T-helper 1 cell treated with Interleukin-12 subunit alpha and Interleukin-12 subunit beta and Interleukin-4 antibody, amounts not matched to agents 30 ng/mL and 1 ng/mL, for 36 hours (primary cell): Measurements from ENCODE around the gene MYO7A. TPM values are rescaled to one million over a fixed set of nuclear protein-coding genes. Genes with fewer than 3 reads are reported as not detected.
"Not testable (repeated sequence)": the region's sequence is repeated elsewhere in the genome, so short reads cannot be mapped to it uniquely, and the experiment has no call there.

Source experiments
- intact Hi-C: fragments of 100-400 bp; cut with micrococcal nuclease; formaldehyde crosslinking; loops from one replicate; pipeline ENCODE4 v1.15.1; 2024
- total RNA-seq: library from RNA; stranded (reverse); gene quantifications from 2 replicates; pipeline ENCODE4 v1.2.3, GENCODE V29; 2022

The MYO7A gene
- total RNA-seq, 1 donor from 2014 or later: 0.10 TPM

- intact Hi-C loops: no loop called here
These were observed 35.7 kb upstream of the MYO7A start for GRCh38 chr11:77092382-77092781.

DNA sequence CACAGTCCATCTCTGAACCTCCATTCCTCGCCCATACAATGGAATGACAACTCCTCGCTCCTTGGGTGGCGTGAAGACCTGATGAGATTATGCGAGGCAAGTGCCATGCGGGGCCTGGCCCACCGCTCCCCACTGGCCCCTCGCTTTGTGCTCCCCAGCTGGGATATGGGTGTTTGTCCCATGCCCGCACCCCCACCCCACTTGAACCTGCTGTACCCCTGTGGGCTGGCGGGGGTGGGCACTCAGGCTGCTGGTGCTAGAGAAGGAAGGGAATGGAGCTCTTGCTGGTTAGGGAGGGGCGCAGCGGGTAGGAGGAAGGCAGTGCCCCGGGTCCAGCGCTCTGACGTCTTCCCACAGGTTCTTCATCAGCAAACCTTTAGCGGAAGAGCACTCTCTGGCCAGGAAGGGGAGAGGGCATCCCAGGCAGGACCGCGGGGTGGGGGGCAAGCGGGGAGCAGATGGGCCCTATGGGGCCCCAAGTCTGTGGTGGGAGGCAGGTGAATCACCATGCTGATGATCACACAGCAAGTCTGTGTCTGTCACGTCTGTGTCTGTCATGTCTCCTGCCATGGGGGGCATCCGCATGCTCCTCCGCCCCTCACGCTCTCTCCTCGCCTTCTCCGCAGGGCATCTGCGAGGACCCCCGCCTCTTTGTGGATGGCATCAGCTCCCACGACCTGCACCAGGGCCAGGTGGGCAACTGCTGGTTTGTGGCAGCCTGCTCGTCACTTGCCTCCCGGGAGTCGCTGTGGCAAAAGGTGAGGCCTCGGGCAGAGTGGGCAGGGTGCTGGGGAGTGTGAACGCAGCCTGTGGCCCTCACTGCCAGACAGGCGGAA lies 34.8 kb upstream of the MYO7A start:
- intact Hi-C loops: no loop called here

DNA sequence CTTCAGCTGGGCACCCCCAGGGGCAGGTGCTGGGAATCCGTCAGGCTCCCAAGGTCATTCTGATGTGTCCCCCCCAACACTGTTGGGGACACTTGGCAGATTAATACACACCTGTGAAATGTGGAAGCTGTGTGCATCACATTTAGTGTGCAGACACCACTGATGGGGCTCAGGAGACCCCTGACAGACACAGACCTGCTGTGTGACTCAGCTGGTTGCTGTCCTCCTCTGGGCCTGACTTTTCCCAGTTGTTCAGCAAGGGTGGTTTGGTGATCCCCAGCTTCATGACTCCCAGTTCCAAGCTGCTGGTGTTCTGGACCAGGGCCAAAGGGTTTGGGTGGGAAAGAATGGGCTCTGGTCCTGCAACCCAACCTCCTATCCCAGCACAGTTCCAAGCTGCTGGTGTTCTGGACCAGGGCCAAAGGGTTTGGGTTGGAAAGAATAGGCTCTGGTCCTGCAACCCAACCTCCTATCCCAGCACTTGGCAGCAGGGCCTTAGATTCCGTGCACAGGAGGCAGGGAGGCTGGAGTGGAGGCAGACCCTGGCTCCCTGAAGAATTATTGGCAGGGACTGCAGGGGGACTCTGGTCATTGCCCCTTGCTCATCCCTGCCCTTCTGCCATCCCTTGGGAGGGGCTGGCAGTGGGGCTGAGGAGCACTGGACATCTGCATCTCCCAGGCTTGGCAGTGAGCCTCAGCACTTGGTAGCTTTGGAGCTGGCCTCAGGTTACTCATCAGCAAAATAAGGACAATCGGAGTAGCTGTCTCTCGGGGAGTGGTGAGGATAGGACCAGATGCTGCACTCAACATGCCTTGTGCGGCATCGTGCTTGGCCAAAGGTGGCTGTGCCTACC lies 33.8 kb upstream of the MYO7A start:
- intact Hi-C loops: no loop called here

DNA sequence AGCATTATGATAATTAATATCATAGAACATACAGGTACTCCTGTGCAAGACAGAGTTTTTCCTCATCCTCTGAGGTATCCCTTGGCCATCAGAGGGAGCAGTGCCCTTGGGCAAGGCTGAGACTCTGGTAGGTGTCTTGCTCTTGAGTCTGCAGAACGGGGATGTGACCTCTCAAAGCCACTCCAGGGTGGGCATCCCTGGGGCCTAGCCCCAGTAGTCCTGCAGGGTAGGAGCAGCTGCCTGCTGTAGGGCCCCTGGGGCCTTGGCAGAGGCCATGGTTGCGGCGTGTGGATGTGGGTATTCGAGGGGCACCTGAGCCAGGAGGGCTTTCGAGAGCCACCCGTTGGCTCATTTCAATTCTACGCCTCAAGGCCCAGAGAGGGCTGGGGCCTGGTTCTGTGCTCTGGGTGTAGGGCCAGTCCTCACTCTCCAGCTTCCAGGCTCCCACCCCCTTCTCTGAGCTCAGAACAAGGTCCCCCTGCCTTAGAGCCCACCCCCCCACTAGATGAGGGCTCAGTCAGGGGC lies 33.1 kb upstream of the MYO7A start:
- intact Hi-C loops: no loop called here

DNA sequence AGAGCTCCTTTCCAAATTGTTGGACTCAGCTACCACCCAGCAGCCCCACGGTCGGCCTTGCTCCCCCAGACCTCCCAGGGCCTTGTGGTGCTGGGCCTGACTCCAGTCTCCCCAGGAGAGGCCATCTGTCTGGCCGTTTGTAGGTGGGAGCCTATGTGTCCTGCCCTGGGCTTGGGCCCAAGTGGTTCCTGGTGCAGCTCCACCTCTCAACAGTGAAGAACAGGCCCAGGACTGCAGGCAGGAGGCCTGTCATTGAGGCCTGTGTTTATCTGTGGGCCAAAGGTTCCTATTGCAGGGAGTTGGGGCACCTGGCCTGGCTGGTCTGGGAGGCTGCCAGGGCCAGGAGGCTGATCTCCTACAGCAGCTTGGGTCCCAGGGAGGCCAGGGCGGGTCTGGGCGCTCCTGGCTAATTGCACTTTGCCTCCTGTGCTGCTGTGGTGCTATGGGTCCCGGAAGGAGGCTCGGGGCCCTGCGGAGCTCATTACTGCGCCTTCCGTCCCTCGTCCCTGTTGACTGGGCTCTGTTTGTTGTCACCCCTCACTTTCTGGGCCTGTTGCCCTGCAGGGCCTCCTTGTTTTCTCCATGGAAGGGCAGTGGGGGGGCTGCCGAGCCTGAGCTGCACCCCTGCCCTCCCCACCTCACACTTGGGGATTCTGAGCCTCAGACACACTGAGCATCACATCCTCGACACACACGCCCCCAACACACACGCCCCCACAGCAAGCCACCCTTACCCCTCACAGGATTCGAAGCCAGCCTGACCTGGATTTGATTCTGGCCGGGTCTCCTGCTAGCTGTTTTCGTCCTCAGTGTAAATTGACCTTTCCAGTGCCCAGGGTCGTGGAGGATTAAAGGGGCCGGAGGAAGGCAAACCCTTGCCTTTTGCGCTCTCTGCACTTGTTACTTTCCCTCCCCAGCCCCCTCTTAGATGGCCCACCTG lies 32.2 kb upstream of the MYO7A start:
- intact Hi-C loops: no loop called here

- intact Hi-C loops: no loop called here
These were observed 31.4 kb upstream of the MYO7A start for GRCh38 chr11:77096591-77097019.

GRCh38 chr11:77097180-77097579 lies 30.9 kb upstream of the MYO7A start:
- intact Hi-C loops: not testable (repeated sequence)

DNA sequence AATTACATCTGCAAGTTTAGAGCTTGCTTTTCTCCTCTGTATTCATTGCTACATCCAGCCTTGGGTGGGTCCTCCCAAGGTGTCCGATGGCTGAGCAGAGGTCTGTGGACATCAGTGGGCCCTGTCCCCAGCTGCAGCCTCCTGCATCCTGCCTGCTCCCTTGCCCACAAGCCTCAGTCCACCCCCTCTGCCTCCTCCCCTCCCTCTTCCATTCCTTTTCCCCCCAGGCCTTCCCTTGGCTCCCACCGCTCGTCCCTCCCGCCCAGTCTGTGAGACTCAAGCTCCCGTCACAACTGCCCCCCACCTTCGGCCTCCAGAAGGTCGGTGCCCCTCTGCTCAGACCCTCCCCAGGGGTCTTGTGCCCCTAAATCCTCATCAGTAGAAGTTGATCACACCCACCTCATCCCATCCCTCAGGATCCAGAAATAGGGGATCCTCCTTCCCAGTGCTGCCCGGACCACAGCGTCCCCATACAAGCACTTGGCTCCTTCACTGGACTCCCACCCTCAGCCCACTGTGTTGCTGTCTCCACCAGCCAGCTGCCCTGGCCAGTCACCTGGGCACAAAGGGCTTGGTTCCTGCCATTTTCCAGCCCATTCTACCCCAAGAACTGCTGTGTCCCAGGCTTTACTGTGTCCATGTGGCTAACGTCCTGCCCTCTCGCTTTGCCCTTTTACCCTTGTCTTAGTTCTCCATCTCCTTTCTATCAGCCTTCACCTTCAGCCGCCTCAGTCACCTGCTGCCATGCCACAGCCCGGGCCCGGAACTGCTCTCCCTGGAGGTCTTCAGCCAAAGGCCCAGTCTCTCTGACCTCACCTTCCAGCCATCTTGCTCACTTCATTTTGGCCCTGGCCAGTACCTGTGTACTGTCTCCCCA lies 27.6 kb upstream of the MYO7A start:
- intact Hi-C loops: no loop called here

GRCh38 chr11:77101043-77101537 lies 27.0 kb upstream of the MYO7A start:
- intact Hi-C loops: no loop called here

- intact Hi-C loops: no loop called here
These were observed 25.5 kb upstream of the MYO7A start, which contains the start of gene OMP for GRCh38 chr11:77102246-77103210. TSS of gene OMP (plus strand) at chr11:77102840. CDS start at chr11:77102840, 0 bp downstream.

DNA sequence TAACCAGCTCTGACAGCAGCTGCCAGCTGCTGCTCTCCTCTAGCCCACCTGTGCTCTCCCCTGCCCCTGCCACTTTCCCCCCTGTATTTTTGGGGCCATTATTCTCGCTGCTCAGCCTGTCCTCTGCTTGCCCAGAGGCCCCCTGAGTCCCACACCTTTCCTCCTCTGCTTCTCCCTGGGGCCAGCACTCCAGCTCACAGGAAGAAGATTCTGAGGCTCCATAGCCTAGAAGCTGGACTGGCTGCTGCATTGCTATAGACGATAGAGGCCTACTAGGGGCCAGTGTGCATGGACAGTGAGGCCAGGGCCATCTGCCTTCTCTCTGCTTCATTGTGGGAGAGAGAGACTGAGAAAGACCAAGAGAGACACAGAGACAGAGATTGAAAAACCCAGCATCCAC lies 24.7 kb upstream of the MYO7A start:
- intact Hi-C loops: no loop called here

GRCh38 chr11:77104727-77105126 lies 23.3 kb upstream of the MYO7A start:
- intact Hi-C loops: no loop called here

GRCh38 chr11:77106321-77106720 lies 21.7 kb upstream of the MYO7A start:
- intact Hi-C loops: no loop called here

- intact Hi-C loops: no loop called here
These were observed 21.3 kb upstream of the MYO7A start for GRCh38 chr11:77106759-77107158.

DNA sequence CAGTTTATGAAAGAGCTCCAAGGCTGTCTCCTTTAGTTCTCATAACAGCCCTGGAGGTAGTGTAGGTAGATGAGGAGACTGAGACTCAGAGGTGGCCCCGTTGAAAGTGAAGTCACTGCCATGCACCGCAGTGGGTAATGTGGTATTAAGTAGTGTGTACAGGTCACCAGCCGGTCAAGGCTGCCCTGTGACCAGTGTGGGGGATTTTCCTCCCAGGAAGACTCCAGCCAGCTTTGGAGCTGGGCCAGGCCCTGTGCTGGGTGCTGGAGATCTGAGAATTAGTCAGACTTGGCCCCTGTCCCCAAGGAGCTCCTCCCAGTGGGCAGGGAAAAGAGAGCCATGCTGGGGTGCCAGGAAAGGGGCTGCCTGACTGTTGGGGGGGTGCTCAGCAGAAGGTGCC lies 20.1 kb upstream of the MYO7A start:
- intact Hi-C loops: no loop called here

GRCh38 chr11:77108436-77108835 lies 19.6 kb upstream of the MYO7A start:
- intact Hi-C loops: no loop called here

DNA sequence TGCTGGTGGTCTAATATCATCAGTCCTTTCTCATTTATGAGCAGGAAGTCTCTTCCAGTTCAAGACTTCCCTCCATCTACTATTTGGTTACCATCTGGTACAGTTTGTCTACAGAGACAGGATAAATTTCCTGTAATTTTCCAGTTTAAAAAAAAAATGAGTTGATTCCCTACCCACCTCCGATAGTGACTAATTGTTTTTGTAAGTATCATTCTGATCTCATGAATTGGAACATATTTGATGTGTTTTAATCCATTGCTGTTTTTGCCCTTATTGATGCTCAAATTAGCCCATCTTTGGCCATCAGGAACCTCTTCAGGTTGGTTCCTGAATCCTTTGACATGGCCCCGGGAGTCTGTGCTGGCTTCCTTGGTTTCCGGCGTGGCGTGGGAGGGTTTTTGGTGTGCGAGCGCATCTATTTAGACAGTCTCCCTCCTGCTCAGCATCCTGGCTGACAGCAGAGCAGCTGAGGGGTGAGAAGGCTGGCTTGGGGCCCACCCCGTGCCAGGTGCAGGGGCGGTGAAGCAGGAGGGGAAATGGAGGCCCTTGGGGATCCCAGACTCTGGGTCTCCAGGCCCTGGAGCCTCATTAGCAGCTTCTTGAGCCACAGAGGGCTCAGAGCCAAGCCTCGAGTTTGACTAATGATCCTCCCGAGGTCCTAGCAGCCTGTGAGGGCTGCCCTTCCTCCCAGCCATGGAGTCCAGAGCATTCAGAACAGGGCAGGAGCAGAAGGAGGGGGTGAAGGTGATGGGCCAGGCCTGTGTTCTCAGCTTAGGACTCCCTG lies 18.6 kb upstream of the MYO7A start:
- intact Hi-C loops: no loop called here

DNA sequence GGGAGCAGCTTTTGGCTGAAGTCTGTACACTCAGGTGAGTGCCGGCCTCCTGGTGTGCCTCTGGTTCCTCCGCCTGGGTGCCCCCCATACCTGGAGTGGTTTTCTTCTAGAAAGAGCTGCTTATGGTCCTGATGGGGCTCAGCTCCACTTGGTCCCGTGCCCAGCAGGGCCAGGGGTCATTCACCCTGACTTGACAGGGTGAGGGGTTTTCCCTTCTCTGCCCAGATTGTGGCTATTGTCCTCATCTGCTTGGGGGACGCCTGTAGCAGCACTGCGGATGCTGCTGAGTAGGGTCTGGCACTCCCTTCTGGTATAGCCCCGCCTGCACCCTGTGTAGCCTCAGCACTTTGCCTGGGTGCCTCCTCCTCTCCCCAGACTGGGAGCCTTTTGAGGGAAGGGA lies 17.2 kb upstream of the MYO7A start:
- intact Hi-C loops: no loop called here
